MM.1S (cell line): ENCODE results near the gene PFAS.

Experiments used
- EZH2 ChIP-seq: fragments of 300-600 bp; sonication (generic); optimal IDR thresholded peaks from 2 replicates; pipeline ENCODE3; 2017; ENCODE audit warnings: low read depth, mild to moderate bottlenecking, antibody characterized with exemption, low read length, mixed read lengths
- EZH2phosphoT487 ChIP-seq: fragments of 300-600 bp; sonication (generic); IDR thresholded peaks from 2 replicates; pipeline ENCODE4 v1.6.1; 2018; ENCODE audit warnings: antibody characterized with exemption, low read length
- TF ChIP-seq, protein P1 (sequence below): fragments of 300-600 bp; sonication (generic); IDR thresholded peaks from 2 replicates; pipeline ENCODE4 v1.5.1; 2016; ENCODE audit warnings: antibody characterized with exemption, low read length, mixed read lengths

DNA sequence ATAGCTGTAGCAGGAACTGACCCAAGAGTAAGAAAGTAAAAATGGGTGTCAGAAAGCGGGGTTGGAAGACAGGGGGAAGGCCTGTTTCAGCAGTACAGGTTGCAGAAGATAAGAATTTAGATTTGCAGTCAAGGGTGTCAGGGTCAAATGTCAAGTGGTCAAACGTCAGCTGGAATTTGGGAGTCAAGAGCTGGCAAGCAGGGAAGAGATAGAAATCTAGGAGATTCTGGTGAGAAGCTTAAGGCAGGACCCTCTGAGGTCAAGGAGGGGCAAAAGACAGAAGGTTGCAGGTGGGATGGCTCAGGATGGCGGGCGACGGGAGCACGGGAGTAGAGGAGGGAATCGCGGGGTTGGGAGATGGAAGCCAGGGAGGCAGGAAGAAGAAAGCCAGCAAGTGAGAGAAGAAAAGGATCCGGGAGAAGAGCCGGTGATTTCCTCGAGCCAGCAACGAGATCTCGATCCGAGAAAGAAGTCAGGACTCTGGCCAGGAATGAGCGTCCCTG, 45.8 kb downstream of the PFAS start:
- TF ChIP-seq EZH2phosphoT487 (no peak), EZH2 (no peak)
- TF ChIP-seq, protein P1, sequence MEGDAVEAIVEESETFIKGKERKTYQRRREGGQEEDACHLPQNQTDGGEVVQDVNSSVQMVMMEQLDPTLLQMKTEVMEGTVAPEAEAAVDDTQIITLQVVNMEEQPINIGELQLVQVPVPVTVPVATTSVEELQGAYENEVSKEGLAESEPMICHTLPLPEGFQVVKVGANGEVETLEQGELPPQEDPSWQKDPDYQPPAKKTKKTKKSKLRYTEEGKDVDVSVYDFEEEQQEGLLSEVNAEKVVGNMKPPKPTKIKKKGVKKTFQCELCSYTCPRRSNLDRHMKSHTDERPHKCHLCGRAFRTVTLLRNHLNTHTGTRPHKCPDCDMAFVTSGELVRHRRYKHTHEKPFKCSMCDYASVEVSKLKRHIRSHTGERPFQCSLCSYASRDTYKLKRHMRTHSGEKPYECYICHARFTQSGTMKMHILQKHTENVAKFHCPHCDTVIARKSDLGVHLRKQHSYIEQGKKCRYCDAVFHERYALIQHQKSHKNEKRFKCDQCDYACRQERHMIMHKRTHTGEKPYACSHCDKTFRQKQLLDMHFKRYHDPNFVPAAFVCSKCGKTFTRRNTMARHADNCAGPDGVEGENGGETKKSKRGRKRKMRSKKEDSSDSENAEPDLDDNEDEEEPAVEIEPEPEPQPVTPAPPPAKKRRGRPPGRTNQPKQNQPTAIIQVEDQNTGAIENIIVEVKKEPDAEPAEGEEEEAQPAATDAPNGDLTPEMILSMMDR = no peak
